GM18499 (cell line): ENCODE results near the gene PGBD5.

Experiments used
- ATAC-seq: cut with Tn5 transposase; IDR thresholded peaks from one replicate; pipeline ENCODE4 v1.9.1; 2021; ENCODE audit warnings: moderate number of reproducible peaks; ENCODE audit not compliant: insufficient read depth, unreplicated experiment

PGBD5 gene

DNA sequence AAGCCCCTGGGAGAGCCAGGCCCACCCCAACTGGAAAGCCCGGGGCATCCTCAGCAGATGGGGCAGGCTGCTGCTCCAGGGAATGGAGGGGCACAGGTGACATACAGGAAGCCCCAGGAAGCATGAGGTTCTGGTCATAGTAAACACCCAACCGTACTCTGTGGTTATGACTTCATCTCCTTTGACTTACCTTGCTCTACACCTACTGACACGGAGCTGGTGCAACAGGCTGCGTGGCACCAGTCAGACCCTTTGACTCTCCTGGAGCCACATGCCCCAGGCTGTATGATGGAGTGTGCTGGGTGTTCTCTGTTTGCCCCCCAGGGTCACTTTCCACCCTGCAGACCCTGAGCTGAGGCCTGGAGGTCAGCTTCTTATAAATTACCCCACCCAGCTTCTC is 72.1 kb downstream of the PGBD5 start:
- no peak for ATAC-seq

DNA sequence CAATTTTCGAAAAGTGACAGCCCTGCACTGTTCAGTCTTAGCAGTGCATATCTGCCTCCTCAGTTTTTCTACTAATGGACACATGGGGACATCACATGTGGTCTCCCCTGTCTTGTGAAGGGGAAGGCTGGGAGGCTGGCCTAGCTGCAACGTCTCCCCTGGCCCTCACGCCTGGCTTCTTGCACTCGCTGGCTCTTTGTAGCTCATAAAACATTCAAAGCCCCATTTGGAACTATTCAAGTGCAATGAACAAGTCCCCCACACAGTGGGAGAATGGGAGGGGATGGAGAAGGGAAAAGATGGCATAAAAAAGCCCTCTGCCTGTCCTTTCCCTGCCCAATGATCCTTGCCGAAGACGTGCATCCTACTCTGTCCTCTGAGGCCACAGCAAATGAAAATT is 73.6 kb downstream of the PGBD5 start:
- ATAC-seq = no peak

DNA sequence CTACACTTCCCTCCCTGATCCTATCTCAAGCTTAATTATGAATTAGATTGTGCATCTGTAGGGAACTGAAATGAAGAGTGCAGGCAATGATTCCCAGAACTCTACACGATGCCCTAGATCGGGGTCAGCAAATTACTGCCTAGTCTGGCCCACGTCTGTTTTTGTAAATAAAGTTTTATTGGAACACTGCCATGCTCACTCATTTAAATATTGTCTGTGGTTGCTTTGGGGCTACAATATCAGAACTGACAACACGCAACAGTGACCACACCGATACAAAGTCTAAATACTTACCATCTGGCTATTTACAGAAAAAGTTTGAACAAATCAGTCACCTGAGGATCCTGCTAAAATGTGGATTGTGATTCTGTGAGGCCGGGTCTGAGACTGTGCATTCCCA is 74.1 kb downstream of the PGBD5 start:
- no peak for ATAC-seq

DNA sequence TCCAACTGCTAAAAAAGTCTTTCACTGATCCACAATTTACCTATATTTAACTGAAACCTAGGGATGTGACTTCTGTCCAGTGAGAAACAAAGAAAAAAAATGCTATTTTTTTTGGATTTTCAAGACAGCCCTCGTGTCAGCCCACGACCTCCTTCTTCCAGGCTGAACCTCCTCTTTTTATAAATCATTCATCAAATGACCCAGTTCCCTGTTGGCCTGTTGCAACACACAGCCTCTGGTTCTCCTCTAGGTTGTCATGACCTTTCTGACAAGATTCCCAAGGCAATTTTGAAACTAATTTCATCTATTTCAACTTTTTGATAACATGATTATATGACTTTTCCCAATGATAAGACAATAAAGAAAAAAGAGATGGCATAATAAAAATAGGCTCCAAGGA is 74.6 kb downstream of the PGBD5 start:
- ATAC-seq = no peak

DNA sequence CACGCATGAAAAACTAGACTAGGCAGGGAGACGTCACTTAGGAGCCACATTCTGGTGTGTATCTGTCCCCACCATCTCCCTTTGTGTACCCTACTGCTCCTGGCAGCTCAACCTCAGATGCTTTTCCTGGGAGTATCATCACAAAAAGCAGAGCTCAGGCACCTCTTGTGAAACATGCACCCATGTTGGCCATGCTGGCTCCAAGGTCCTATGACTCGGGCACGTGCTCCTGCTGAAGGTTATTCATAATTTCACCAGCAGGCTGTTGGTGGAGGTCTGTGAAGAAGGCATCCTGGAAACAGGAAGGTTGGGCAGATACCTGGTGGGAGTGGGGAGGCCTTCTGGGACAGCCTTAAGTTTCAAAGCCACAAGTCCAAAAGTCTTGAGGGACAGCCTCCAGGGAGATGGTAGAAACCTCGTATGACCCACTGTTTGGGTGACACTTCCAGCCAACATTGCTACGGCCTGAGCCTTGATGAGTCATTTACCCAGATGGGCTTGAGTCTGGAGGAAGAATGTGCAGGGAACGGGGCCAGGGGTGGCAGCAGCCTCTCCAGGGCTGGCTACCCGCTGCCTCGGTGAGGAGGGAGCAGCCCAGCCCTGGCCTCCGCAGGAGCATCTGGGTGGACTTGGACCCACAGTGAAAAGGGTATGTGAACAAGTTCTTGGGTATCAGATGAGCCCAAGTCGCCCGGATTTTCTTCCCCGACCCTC is 75.8 kb downstream of the PGBD5 start:
- no peak for ATAC-seq

DNA sequence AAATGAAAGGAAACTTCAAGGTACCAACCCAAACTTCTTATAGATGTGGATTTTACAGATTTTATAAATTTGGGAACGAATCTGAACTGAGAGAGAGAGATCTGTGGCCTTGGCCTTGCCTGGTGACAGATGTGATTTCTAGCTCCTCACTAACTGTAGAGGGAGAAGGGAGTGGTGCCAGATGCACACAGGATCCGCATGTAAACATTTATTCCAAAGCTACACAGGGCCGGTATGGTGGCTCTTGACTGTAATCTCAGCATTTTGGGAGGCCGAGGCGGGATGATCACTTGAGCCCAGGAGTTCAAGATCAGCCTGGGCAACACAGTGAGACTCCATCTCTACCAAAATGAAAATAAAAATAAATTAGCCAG is 77.1 kb downstream of the PGBD5 start:
- ATAC-seq = no peak

DNA sequence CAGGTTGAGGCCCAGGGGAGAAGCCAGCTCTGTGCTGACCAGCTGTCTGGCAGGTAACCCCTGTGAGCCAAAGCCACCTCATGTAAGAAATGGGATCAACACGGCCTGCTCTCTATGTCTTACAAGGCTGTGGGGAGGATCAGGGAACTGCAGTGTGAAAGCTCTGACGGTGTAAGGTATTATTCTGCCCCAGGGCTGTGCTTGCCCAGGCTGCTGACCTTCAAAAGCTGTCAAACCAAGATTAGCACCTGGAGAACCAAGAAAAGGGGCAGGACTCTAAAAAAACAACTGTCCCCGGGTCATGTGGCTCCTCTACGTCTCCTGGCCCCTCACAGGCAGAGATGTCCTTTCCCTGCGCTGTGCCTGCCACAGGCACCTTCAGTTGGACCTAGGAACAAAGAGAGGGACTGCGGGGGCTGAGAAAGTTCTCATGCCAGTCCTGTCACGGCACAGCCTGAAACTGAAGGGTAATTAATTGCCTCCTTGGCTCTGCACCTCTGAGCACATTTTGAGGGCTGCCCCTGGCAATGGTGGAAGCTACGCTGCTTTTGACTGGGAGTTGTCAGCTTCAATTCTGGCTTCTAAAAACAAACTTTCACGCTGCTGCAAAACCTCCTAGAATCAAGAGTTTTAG is 77.6 kb downstream of the PGBD5 start:
- ATAC-seq = no peak

DNA sequence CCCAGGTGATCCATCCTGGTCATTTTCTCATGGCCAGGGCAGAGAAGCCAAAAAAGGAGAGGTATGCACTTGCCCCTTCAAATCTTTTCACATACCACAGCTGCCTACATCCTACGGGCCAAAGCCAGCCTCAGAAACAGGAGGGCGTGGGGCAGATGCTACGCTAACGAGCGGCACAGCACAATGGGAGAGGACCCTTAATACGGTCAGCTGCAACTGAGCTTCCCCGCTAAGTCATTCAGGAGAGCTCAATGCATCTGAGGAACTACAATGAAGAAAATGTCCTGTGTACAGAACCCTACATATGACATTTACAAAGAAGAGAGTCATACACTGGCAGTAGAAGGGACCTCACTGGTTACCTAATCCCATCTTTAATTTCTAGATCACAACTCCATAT is 78.2 kb downstream of the PGBD5 start:
- ATAC-seq = no peak

DNA sequence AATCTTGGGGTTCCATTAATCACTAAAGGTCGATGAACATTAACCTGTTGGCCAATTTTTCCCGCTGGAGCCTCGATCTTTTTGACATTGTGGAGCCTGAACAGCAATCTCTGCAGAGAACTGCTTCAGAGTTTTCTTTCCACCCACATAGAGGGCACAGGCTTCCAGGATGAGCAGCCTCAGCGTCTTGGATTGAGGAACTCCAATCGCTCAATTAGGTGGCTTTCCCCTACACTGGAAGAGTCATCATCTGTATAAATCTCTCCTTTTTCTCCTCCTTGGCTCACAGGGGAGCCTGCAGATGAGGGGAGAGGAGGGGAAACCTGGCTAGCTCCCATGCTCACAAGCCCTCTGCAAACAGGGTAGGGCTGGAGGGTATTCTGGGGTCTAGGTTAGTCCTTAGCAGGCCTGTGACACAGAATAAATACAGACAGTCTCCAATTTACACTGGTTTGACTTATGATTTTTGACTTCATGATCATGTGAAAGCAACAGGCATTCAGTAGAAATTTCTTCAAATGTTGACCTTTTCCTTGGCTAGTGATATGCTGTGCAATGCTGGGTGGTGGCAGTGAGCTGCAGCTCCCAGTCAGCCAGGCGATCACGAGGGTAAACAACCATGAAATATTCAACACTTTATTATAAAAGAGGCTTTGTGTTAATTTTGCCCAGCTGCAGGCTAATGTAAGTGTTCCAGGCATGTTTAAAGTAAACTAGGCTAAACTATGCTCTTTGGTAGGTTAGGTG is 80.8 kb downstream of the PGBD5 start:
- ATAC-seq = no peak

DNA sequence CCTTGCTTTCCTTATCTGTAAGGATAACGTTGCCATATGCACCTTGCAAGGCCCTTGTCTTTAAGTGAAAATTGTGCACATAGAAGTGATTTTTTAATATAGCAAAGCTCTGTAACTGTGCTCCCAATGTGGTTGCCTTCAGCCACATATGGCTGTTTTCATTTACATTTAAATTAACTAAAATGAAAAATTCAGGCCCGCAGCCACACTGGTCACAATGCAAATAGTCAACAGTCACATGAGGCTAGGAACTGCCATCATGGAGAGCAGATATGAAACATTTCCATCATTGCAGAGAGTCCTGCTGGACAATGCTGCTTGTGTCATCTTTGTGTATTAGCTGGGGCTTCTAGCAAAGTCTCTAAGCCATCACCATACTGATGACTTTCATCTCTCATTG is 83.4 kb downstream of the PGBD5 start:
- no peak for ATAC-seq

DNA sequence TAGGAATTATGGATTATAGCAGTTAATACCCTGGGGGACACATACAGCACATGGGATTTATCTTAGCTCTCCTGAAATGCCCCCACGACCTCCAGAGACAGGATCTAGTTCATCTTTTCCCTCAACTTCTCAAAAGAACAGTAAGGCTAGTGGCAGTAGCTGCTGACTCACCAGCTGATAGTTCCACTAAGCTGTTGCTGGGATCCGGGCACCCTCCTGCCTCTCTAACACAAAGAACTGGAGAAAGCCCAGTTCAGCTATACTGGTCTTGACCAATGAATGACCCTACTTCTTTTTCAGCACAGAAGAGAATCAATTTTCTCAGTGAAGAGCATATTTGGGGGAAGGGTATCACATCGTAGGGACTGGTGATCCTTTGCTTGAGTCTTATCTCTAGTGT is 84.1 kb downstream of the PGBD5 start:
- no peak for ATAC-seq

DNA sequence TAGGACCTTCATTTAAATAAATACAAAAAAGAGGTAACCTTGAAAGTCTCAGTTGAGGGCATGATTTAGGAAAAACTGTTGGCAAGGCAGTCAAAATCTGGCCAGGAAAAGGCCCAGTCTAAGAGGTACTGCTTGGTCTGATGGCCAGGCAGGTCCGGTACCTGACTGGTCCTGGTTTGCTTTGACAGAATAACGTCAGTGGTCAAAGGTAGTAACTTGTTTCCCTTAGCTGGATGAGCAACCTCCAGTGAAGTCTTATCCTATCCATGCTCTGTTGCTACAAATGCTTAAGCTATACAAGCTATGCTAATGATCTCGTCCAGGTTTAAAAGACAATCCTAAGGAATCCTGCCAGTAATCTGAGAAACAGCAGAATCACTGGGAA is 85.0 kb downstream of the PGBD5 start:
- no peak for ATAC-seq

DNA sequence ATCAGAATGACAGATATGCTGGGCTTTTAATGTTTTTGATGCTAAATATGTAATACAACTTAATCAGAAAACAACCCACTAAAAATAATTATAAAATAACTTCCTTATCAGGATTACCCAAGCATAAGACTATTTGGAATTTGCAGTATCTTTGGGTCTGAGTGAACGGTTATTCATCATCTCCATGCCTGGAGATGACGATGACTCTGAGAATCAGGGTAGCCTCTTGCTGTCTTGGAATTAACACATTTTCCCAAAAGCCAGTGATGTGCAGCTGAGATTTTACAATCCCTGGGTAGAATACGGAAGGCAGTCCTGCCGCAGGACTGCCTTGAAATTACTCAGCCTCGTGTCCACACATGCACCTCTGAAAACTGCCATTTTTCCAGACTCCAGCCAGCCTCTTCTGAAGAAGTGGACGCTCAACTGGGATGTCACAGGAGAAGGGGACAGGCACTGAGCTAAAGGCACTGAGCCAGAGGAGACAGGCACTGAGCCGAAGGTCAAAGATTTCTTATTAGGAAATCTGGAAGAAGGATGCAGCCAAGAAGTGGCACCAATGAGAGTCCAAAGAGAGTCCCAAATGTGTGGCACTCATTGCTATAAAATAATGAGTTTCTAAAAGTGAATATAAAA is 85.5 kb downstream of the PGBD5 start:
- ATAC-seq = no peak

DNA sequence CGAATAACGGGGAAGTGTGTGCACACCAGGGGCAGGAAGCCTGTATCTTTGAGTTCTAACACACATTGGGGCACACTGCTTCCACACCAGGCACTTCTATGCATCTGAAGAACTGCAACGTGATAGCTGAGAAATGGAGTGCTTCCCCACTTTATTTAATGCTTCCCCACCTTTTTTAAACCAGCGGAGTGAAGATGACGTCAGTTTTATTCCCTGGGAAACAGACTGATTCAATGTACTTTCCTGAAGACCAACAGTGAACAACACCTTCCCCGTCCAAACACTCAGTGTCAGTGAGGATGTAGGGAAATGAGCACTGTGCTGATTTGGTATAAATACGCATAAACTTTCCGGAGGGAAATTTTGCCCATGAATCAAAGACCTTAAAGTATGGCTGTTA is 87.1 kb downstream of the PGBD5 start:
- ATAC-seq = no peak

DNA sequence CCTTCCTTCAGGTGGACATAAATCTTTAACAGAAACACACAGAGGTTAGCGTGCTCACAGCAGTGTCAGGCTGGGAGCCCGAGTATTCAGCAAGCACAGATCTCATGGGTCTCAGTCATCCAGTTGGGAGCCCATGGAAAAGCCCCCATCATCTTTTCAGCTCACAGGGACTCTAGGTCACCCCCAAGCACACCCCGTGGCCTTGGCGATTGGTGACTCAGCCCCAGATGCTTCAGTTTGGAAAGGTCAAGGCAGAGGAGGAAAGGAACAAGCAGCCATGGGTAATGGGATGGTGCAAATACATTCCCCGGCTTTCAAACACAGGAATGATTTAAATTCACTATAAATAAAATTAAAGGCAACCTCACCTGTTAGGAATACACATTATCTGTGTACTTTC is 88.9 kb downstream of the PGBD5 start:
- ATAC-seq = no peak

DNA sequence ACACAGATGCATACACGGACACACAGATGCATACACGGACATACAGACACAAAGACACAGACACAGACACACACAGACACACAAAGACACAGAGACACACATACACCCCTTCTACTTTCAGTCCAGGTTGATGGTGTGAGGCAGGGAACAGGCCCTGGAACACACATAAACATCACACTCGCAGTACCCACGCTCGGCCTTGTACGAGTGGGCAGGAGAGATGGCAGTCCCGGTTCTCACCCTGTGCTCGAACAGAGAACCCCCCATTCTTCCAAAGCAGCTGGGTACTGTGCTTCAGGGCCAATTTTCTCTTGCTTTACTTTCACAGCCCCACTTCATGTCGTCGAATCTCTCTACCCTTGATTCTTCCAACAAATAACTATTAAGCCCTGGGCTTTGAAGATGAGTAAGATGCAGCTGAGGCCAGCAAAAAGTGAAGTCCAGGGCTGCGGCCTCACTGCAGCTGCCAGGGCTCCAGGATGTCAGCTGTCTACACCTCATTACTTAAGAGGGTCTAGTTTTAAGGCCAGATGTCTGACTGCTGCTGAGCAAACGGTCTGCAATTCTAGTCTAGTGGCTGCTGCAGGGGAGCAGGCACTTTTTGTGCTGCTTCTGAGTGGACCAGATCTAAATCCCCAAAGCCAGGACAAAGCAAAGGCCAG is 90.1 kb downstream of the PGBD5 start:
- ATAC-seq = no peak

DNA sequence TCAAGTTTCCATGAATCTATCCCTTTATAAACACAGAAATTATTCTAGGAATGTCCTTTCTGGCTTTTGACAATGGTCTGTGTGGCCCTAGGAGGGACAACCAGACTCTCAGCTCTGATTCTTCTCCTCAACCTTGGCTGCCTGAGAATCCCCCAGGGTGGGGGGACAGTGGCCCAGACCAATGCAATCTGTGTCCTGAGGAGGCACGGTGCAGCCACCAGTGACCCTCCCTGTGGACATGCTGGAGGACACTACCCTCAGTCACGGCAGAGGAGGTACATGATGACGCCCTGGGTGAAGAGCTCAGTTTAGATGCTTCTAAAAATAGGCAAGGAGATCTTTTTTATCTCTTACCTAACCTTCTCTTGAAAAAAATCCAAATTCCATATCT is 91.7 kb downstream of the PGBD5 start:
- ATAC-seq = no peak

DNA sequence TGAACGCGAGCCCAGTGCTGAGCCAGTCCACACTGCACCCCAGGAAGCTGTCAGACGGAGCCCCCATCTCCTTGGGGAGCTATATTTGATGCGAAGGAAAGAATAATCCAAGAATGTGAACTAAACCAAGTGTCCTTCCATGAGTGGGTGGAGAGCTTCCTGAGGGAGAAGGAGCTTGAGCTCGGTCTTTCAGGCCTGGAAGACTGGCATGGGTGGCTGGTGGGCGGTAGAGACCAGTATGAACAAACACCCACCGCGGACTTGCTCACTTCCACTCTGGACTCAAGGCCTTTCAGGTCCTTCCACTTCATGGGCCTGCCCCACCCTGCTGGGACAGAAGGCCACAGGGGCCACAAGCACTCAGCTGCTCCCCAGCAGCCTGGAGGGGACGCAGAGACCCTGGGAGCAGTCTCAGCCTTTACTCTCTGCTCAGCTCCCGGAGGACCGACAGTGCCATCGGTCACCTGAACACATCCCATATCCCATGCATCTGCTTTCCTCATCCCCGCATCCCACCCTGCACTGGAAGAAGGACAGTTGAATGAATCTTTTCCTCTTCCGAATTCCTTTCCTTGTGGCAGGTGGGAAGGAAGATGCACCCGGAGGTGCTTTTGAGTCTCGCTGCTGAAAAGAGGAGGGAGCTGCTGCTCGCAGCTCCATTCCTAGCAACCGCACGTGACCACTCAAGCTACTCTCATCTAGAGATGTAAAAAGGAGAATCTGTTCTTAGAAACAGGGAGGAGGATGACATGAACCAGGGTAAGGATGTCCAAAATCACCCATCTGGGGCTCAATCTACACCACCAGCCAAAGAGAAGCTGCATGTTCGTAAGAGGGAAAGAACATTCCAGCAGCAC is 92.3 kb downstream of the PGBD5 start:
- no peak for ATAC-seq

DNA sequence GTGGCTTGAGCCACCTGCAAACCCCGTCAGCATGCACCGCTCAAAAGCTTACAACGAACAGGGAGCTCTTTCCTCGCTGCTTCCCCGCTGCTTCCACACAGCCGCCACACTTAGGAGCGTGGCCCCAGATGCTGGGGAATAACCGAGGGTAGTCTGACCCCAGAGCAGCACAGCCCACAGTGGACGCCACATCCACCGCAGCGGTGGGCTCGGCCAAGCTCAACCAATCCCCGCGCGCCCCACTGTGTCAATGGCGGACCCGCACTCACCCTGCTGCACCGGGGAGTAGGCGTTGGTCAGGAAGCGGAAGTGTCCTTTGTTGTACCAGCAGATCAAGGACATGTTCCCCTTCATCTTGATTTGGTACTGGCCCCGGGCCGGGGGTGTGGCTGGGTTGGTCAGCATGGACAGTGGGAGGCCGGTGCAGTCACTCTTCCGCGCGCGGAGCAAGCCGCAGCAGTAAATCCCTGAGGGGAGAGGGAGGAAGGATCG is 93.5 kb downstream of the PGBD5 start:
- no peak for ATAC-seq

DNA sequence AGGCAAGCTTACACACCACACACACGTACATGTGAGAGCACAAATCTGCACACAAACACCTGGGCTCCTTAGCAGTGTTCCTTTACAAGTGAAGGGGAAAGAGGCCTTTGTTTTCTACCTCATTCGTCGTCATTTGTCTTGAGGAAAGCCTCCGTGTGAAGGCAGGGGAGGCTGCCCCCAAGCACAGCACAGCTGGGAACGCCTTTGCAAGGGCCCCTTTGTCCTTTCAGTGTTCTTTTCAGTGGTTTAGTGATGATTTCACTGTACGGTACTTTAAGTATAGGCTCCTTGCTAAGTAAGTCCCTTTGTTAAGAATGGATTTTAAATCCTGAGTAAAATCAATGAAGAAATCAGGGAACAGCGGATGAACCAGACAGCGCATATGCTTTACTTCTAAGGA is 94.1 kb downstream of the PGBD5 start:
- ATAC-seq = no peak
